ENCODE results near the gene ARAP2.

Gene ARAP2

GRCh38 chr4:36249610-36250009 is 5.3 kb upstream of the ARAP2 start:
- TF ChIP-seq FOXP2 (optimal IDR thresholded peaks at IDR 0.05; ENCODE audit: borderline replicate concordance, extremely low read depth, extremely low read length, insufficient read depth) (no peak), SIN3A (IDR thresholded peaks at IDR 0.05; ENCODE audit: borderline replicate concordance, insufficient read depth, low read length) (no peak), POLR2AphosphoS5 (IDR thresholded peaks at IDR 0.05; ENCODE audit: low read depth, low read length) (no peak), REST (IDR thresholded peaks at IDR 0.05; ENCODE audit: insufficient read depth in 1 of 2, low read depth in 2 of 2, low read length in 2 of 2) (no peak), TAF1 (IDR thresholded peaks at IDR 0.05; ENCODE audit: borderline replicate concordance, insufficient read depth, low read length) (no peak)

DNA sequence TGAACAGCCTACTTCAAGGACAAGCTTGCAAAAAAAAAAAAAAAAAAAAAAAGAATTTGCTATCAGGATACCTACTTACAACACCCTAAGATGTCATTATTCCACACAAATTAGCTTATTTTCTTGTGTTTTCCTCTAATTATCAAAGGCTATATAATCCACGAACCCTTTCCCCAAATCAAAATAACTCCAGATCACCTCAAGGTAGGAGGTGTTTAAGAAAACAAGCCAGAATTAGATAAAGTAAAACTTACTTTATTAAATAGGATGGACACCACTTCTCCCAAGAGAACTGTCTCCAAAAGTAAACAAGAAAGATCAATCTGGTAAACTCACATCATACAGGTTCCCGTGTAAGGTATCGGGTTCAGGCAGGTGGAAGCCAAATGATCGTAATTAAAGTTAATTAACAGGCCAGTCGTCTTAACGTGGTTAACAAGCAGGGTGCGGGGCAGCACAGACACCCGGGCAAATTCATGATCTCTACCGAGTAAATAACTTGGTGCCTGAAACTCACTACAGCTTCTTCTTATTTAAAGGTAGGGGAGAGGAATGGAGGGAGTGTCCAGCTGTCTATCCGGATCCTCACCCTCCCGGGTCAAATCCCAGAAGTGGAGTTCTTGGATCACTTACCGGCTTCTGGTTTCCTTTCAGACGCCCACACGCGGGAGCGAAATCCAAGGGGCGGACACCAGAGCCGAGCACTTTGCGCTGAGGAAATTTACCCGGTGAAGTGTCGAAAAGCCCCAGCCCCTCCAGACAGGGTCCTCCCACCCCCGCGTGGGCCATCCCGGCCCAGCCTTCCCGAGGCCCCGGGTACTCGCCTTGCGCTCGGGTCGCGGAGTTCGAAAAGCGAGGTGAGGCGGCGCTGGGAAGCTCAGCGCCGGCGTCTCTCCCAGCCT is 708 bp downstream of the ARAP2 start:
- TF ChIP-seq SIN3A (IDR thresholded peaks at IDR 0.05; ENCODE audit: borderline replicate concordance, insufficient read depth, low read length): no peak
- no peak for TF ChIP-seq FOXP2 (optimal IDR thresholded peaks at IDR 0.05; ENCODE audit: borderline replicate concordance, extremely low read depth, extremely low read length, insufficient read depth)
- no peak for TF ChIP-seq TAF1 (IDR thresholded peaks at IDR 0.05; ENCODE audit: borderline replicate concordance, insufficient read depth, low read length)
- TF ChIP-seq POLR2AphosphoS5 (IDR thresholded peaks at IDR 0.05; ENCODE audit: low read depth, low read length): no peak
- no peak for TF ChIP-seq REST (IDR thresholded peaks at IDR 0.05; ENCODE audit: insufficient read depth in 1 of 2, low read depth in 2 of 2, low read length in 2 of 2)

DNA sequence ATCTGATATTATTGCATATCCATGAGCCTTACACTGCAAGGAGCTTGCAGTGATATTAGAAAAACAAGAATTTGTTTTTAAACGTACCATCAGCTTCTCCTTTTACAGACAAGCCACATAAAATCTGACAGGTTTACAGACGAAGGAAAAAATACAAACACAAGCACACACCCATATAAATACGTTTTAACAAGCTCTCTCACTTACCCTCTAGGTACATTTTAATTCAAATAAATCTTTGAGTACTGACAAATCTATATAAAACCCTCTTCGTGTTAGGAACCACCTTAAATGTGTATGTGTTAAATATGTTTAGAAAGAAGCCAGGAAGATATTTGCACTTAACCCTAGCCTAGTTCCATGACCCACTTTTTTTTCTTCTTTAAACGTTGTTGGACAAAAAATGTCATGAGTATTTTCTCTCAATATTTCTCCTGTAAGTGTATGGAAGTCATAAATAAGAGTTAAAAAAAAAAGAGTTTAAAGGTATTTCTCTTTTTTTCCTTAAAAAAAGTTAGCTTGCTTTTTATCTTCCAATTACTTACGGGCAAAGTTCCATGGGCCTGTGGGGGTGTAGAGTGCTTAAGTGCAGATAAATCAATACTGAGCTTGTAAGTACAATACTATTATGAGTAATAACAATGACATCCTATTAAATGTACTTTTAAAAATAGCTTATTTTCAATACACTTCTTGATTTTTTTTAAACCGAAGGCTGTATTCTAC is 1.5 kb downstream of the ARAP2 start:
- no peak for TF ChIP-seq POLR2AphosphoS5 (IDR thresholded peaks at IDR 0.05; ENCODE audit: low read depth, low read length)
- no peak for TF ChIP-seq TAF1 (IDR thresholded peaks at IDR 0.05; ENCODE audit: borderline replicate concordance, insufficient read depth, low read length)
- no peak for TF ChIP-seq FOXP2 (optimal IDR thresholded peaks at IDR 0.05; ENCODE audit: borderline replicate concordance, extremely low read depth, extremely low read length, insufficient read depth)
- TF ChIP-seq SIN3A (IDR thresholded peaks at IDR 0.05; ENCODE audit: borderline replicate concordance, insufficient read depth, low read length): no peak
- no peak for TF ChIP-seq REST (IDR thresholded peaks at IDR 0.05; ENCODE audit: insufficient read depth in 1 of 2, low read depth in 2 of 2, low read length in 2 of 2)

DNA sequence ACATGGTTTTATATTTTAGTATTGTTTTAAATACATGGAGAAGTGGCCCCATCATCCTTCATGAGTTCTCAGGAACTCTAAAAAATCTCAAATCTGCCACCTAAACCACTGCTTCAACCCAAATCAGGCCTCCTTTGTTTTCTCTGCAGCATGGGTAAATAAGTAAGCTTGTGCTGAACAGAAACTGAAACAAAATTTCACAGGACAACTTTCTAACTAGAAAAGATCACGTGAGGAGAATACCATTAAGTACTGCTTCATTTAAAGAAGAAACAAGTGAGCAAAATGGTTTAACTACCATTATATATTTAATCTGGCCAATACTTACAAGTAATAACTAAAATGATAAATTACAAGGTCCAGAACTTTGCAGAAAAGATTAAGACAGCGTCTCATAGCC is 2.5 kb downstream of the ARAP2 start:
- no peak for TF ChIP-seq POLR2AphosphoS5 (IDR thresholded peaks at IDR 0.05; ENCODE audit: low read depth, low read length)
- TF ChIP-seq REST (IDR thresholded peaks at IDR 0.05; ENCODE audit: insufficient read depth in 1 of 2, low read depth in 2 of 2, low read length in 2 of 2): no peak
- TF ChIP-seq TAF1 (IDR thresholded peaks at IDR 0.05; ENCODE audit: borderline replicate concordance, insufficient read depth, low read length): no peak
- no peak for TF ChIP-seq SIN3A (IDR thresholded peaks at IDR 0.05; ENCODE audit: borderline replicate concordance, insufficient read depth, low read length)
- no peak for TF ChIP-seq FOXP2 (optimal IDR thresholded peaks at IDR 0.05; ENCODE audit: borderline replicate concordance, extremely low read depth, extremely low read length, insufficient read depth)

Data from PFSK-1 (cell line).